OCI-LY3 (cell line): ENCODE measurements around the gene GRIK1.

Experiments used
- H2AFZ ChIP-seq: fragments of 200-600, 300-600 bp; shearing (Covaris generic); 2 replicates; pipeline ENCODE4 v1.6.0; 2014; ENCODE audit warnings: antibody characterized with exemption, low read depth, low read length
- H3K27ac ChIP-seq: fragments of 200-600, 300-600 bp; sonication (generic); 2 replicates; pipeline ENCODE4 v1.5.1; 2014; ENCODE audit warnings: mild to moderate bottlenecking, low read length, moderate library complexity, mixed read lengths
- H3K27me3 ChIP-seq: fragments of 200-600, 300-600 bp; sonication (generic); 2 replicates; pipeline ENCODE4 v1.6.1; 2014; ENCODE audit warnings: low read depth, low read length, mixed read lengths
- H3K36me3 ChIP-seq: fragments of 200-600, 300-600 bp; sonication (generic); replicated peaks from 2 replicates; pipeline ENCODE3; 2014; ENCODE audit warnings: low read depth, low read length, mixed read lengths
- H3K4me1 ChIP-seq: fragments of 300-600, 200-600 bp; sonication (generic); 2 replicates; pipeline ENCODE4 v1.6.1; 2014; ENCODE audit warnings: low read length, mixed read lengths
- H3K4me2 ChIP-seq: fragments of 200-600, 300-600 bp; sonication (generic); 2 replicates; pipeline ENCODE4 v1.6.1; 2014; ENCODE audit warnings: low read length, mixed read lengths
- H3K4me3 ChIP-seq: fragments of 300-600, 200-600 bp; sonication (generic); 2 replicates; pipeline ENCODE4 v1.5.1; 2014; ENCODE audit warnings: antibody characterized with exemption, mild to moderate bottlenecking, low read length, moderate library complexity
- H3K79me2 ChIP-seq: fragments of 300-600, 200-600 bp; shearing (Covaris generic); 2 replicates; pipeline ENCODE4 v1.6.1; 2014; ENCODE audit warnings: mild to moderate bottlenecking, low read length, mixed read lengths
- H3K9ac ChIP-seq: fragments of 300-600, 200-600 bp; shearing (Covaris generic); 2 replicates; pipeline ENCODE4 v1.6.0; 2014; ENCODE audit warnings: mild to moderate bottlenecking, low read length, moderate library complexity
- H3K9me3 ChIP-seq: fragments of 200-600, 300-600 bp; shearing (Covaris generic); 2 replicates; pipeline ENCODE4 v1.6.1; 2014; ENCODE audit warnings: low read length, mixed read lengths; ENCODE audit not compliant: insufficient read depth
- H4K20me1 ChIP-seq: fragments of 200-600, 300-600 bp; sonication (generic); 2 replicates; pipeline ENCODE4 v1.6.1; 2016; ENCODE audit warnings: low read length, mixed read lengths; ENCODE audit not compliant: insufficient read depth
- EZH2phosphoT487 ChIP-seq: fragments of 200-600 bp; shearing (Covaris generic); IDR thresholded peaks from 2 replicates; pipeline ENCODE4 v1.6.1; 2018; ENCODE audit warnings: antibody characterized with exemption, mixed run types, low read depth
- TF ChIP-seq, protein P1 (sequence below): fragments of 200-600, 300-600 bp; sonication (generic); IDR thresholded peaks from 2 replicates; pipeline ENCODE4 v1.5.1; 2014; ENCODE audit warnings: antibody characterized with exemption, low read length, low read depth

The GRIK1 gene

DNA sequence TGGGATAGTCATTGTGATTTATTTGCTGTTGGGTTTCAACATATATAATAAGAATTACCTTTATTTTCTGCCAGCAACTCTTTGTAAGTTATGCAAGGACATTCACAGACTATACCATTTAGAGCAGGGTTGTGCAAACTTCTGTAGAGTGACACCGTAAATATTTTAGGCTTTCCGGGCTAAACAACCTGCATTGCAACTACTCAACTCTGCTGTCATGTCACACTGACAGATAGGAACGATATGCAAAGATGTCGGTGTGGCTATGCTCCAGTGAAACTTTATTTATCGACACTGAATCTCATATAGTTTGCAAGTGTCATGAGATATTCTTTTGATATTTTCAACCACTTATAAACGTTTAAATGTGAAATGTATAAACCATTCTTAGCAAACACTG, 430.7 kb downstream of the GRIK1 start:
- no peaks in the 10 kb centered on the region for H3K79me2 ChIP-seq

DNA sequence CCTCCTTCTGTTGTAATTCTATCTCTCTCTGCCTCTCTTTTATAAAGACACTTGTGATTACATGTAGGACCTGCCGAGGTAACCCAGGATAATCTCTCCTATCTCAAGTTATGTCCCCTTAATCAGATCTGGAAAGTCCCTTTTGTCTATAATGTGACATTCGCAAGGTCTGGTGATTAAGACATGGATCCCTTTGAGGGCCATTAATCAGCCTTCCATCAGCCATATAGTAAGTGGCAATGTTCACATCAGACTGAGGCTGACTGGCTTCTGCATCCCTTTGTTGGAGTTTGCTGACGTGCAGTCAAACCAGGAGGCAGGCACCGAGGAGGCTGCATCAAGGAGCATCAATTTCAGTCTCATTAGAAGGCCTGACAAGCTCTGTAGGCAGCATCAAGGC, 431.5 kb downstream of the GRIK1 start:
- Histone ChIP-seq H4K20me1 (no peaks in the 10 kb centered on the region), H3K27me3 (no peaks in the 10 kb centered on the region), H3K4me3 (no peak overlapping the region), H3K36me3 (peaks cover 5% of the 10 kb centered on the region), H3K9ac (no peak overlapping the region), H3K9me3 (no peaks in the 10 kb centered on the region), H3K4me2 (no peak overlapping the region), H2AFZ (no peak overlapping the region), H3K4me1 (peaks cover 10% of the 10 kb centered on the region), H3K27ac (no peak overlapping the region), H3K79me2 (no peaks in the 10 kb centered on the region)
- no peak for TF ChIP-seq EZH2phosphoT487
- TF ChIP-seq, protein P1, sequence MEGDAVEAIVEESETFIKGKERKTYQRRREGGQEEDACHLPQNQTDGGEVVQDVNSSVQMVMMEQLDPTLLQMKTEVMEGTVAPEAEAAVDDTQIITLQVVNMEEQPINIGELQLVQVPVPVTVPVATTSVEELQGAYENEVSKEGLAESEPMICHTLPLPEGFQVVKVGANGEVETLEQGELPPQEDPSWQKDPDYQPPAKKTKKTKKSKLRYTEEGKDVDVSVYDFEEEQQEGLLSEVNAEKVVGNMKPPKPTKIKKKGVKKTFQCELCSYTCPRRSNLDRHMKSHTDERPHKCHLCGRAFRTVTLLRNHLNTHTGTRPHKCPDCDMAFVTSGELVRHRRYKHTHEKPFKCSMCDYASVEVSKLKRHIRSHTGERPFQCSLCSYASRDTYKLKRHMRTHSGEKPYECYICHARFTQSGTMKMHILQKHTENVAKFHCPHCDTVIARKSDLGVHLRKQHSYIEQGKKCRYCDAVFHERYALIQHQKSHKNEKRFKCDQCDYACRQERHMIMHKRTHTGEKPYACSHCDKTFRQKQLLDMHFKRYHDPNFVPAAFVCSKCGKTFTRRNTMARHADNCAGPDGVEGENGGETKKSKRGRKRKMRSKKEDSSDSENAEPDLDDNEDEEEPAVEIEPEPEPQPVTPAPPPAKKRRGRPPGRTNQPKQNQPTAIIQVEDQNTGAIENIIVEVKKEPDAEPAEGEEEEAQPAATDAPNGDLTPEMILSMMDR = no peak

More for the DNA sequence above, 430.7 kb downstream of the GRIK1 start:
- Histone ChIP-seq H3K4me3 (no peak overlapping the region), H3K4me2 (no peak overlapping the region), H3K36me3 (peaks cover 5% of the 10 kb centered on the region), H3K27me3 (no peaks in the 10 kb centered on the region), H3K27ac (no peak overlapping the region), H3K9me3 (no peaks in the 10 kb centered on the region), H2AFZ (no peak overlapping the region), H4K20me1 (no peaks in the 10 kb centered on the region), H3K9ac (no peak overlapping the region), H3K4me1 (peaks cover 10% of the 10 kb centered on the region)
- TF ChIP-seq EZH2phosphoT487 = no peak
- TF ChIP-seq, protein P1 = no peak

DNA sequence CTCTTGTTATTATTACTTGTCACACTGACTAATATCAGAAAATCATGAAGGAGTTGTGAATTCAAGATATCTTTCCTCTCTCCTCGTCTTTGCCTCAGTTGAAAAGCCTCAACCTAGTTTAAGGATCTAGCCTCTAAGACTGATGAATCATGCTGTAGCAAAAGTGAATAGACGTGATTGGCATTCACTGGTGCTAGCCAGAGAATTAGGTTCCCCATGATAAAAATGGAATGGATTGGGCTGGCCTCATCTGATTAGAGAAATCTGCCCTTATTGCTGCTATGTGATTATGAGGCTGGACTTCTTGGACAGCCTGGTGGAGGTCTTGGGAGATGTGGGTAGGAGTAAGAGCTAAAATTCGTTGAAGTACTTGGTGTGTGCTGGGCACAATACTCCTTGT, 432.8 kb downstream of the GRIK1 start:
- Histone ChIP-seq H3K9me3 (no peaks in the 10 kb centered on the region), H4K20me1 (no peaks in the 10 kb centered on the region), H3K36me3 (no peaks in the 10 kb centered on the region), H2AFZ (no peak overlapping the region), H3K79me2 (no peaks in the 10 kb centered on the region), H3K27me3 (no peaks in the 10 kb centered on the region), H3K9ac (no peak overlapping the region), H3K4me1 (peaks cover 10% of the 10 kb centered on the region), H3K4me2 (peak overlapping the region; percentile 18; the same call in 1 of the 2 replicates), H3K27ac (no peak overlapping the region), H3K4me3 (no peak overlapping the region)
- TF ChIP-seq EZH2phosphoT487 = no peak
- TF ChIP-seq, protein P1 = no peak

DNA sequence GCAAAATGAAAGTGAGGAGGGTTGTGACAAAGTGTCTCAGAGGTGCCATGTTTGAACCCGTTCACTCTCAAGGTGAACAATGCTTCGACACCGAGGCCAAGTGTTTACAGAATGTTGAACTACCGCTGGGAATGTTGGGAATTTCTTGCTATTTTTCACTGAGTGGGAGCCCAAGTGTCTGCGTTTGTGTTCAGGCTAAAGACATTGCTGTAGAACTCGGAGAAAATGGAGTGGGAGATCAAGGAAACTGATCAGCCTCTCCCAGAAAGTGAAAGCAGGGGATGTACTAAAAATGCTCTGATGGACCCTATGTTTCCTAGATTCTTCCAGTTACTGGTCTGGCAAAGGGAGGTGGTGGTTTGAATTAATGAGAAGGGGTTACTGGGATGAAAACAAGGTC, 433.6 kb downstream of the GRIK1 start:
- H3K9ac ChIP-seq = no peak overlapping the region
- no peaks in the 10 kb centered on the region for H3K27me3 ChIP-seq
- H3K4me1 ChIP-seq = peaks cover 10% of the 10 kb centered on the region
- no peaks in the 10 kb centered on the region for H3K36me3 ChIP-seq
- H2AFZ ChIP-seq = no peak overlapping the region
- H3K79me2 ChIP-seq = no peaks in the 10 kb centered on the region
- H3K4me2 ChIP-seq = peak overlapping the region; percentile 18; the same call in 1 of the 2 replicates
- H4K20me1 ChIP-seq = no peaks in the 10 kb centered on the region
- TF ChIP-seq EZH2phosphoT487 = no peak
- TF ChIP-seq, protein P1 = no peak
- no peak overlapping the region for H3K27ac ChIP-seq
- H3K9me3 ChIP-seq = no peaks in the 10 kb centered on the region
- no peak overlapping the region for H3K4me3 ChIP-seq
